Thyroid gland (tissue), 4 donors: ENCODE data around the gene CERK.

Experiments
- CTCF ChIP-seq, 6 experiments: fragments of 200-600 bp in 3 of 6; fragments of 450-650 bp in 3 of 6; sonication (generic) in 3 of 6; IDR thresholded peaks; one replicate each; pipeline ENCODE4 v1.5.1; 2016 to 2019; ENCODE audit warnings: antibody characterized with exemption in 6 of 6, mild to moderate bottlenecking in 2 of 6, inconsistent platforms in 1 of 6, moderate library complexity in 1 of 6
- POLR2A ChIP-seq, 2 donors: fragments of 450-650 bp; IDR thresholded peaks; one replicate each; pipeline ENCODE4 v1.6.1; 2017; ENCODE audit warnings: antibody characterized with exemption in 2 of 2, mild to moderate bottlenecking in 2 of 2, moderate library complexity in 1 of 2

GRCh38 chr22:46663001-46663400, 75.1 kb downstream of the CERK start:
- TF ChIP-seq CTCF (IDR thresholded peaks at IDR 0.05) (no peak), POLR2A (IDR thresholded peaks at IDR 0.05) (no peak)
